HUDEP-2 (cell line): ENCODE measurements around the gene TOP2B.

Experiments used
- DNase-seq, 76 experiments: peaks; one replicate each; lab custom pipeline; 2025; ENCODE audit not compliant: unreplicated experiment in 76 of 76; lab: John Stamatoyannopoulos, UW

Gene TOP2B

DNA sequence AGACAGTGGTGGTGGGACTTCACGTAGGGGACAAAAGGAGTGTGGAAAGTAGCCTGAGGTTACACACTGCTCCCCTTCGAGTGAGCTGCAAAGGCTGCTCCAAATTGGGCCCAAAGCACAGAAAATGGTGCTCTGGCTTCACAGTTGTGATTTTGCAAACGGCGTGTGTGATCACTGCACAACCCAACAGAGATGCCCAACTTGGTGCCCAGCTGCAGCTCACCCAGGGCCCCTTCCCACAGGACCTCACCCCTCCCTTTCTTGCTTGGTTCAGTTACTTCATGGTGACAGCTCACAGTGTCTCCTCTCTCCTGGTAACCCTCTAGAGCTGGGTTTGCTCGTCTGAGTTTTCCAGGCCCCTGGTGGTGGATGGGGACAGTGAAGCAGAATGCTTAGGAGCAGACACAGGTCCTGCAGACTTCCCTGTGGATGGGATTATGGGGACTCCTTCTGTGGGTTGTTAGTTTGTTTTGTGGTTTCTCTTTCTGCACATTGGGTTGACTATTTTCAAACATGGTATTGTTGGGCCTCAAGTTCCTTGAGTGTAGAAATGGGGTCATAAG, 98.3 kb downstream of the TOP2B start:
- DNase-seq, result no peak

DNA sequence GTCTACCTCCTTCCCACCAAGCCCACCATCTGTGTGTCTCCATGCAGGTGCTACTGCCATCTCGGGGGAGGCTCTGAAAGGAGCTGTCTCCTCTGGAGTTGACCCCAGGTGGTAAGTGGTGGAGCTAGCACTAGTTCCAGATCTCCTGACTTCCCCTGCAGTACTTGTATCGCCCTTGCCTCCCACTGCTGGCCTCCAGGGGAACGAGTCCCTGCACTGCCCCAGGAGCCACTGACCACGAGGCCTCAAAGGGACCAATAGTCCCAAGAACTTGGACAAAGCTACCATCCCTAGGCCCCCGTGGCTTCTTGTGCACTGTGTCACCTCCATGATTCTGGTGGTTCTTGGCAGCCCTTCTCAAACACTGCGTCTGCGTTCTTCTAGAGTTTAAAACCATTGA, 98.9 kb downstream of the TOP2B start:
- no peak for DNase-seq

DNA sequence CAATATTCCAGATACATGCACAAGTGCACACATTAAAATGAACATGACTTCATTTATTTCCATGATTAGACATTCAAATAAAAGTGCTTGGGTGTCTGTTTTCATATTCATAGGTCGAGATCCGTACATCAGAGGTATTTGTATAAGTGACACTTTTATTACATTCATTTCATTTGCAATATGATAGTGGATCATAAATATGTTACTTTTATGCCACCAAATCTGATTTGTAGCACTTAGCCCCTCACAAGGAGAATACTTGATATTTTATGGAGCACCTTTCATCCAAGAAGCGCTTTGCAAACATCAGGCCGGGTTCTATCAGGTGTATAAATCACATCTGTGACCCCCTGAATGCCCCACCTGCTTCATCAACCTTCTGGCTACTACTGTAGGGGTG, 100.6 kb downstream of the TOP2B start:
- DNase-seq, result no peak

DNA sequence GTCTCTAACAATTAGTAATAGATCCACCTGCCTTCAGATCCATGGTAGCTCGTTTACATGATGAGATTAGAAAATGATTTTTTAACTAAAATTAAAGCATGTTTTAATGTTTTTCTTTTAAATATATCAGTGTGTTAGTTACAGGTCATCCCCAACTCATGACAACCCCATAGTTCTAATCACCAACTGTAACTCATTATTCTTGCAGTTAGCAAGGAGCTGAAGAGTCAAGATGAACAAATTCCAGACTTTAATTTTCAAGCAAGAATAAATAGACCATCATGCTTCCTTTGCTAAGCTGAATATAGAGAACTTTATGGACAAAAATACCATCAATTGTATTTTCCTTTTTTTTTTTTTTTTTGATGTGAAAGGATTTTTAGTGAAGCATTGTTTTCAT, 101.1 kb downstream of the TOP2B start:
- no peak for DNase-seq

DNA sequence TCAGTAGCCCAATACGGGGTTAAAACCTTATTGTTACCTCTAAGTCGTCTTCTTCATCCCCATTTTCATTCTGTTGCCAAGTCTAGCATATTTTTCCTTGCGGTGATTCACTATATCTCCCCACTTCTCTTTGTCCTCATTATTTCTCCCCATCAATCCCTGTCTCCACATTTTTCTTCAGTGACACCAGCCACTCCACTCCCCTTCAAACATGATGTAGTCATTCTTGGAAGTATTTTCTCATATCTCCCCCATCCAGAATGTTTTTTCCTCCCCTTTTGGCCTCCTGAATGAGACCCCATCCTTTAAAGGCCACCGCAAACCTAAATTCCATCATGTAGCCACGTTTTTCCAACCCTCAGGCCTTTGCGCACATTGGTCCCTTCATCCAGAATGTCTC, 105.9 kb downstream of the TOP2B start:
- DNase-seq, result no peak

DNA sequence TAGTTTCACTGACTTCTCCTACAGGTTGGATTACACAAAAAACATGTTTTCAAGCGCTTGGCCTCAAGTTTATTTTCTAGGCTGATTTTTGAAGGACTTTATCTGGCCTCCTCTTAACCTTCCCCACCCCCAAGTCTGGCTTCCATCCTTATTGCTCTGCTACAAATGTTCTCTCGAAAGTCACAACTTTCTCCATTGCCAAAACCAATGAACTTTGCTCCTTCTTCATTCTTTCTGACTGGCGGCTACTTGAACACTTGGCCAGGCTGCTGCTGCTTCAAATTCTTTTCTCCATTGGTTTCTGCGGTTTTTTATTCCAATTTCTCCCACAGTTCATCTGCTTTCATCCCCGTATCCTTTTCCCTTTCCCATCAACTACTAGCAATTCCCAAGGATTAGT, 106.6 kb downstream of the TOP2B start:
- no peak for DNase-seq

DNA sequence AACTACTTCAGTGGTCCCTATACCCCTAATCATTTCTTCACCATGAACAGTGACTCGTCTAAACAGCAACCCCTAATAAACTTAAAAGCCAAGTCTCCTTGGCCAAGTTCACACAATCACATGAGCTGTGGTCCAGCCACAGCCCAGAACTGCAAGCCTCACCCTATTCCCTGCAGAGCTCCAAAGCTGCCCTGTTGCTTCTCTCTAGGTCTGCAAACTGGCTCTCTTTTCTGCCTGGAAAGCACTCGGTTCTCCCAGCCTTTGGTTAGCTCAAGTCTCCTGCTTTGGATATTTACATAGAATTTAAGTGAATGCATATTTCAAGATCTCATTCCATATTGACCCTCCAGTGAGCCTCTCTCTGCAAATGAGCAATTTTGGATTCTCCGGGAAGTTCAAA, 107.0 kb downstream of the TOP2B start:
- no peak for DNase-seq

DNA sequence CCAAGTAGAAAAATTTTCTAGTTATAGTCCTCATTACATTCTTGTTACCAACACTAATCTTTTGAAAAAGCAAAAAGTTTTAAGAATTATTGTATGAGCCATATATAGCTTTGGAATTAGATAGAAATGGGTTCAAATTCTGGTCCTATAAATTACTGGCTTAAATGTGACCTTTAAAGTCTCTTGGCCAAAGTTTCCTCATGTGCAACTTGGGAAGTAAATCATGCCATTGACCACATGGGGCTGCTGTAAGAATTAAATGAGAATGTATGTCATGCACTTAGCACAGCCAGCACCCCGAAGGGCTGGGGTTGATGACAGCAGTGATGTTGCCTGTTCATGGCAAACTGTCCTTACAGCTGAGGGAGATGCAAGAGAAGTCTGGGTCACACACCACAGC, 108.3 kb downstream of the TOP2B start:
- DNase-seq, result no peak

DNA sequence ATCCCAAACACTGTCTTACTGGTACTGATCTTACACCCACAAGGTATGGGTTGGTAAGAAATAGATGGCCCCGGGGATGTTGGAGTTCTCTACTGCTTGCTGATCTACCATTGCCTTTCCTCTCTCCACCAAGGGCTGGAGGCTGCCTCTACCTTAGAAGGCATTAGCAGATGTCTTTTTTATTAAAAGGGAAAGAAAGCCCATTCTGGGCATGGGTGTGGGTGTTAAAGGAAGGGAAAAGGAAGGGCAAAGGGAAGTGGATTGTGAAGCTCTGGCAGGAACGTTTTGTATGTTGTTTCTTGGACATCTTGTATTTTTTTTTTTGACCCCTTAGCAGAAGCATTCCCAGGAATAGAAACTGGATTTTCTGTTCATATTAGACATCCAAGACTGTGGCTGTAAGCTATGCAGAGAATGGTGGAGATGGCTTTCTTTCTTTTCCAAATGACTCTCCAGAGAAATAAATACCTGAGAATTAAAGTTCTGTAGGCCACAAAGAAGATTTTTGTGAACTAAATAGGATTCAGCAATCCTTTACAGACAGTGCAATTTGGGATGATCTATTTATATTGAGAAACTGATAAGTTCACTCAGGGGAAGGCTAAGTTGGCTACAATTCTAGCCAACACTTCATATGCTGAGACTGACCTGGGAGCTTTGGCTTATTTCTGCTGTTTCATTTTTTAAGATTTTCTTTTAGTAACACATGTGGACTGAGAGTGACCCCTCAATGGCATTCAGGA, 108.8 kb downstream of the TOP2B start:
- no peak for DNase-seq

DNA sequence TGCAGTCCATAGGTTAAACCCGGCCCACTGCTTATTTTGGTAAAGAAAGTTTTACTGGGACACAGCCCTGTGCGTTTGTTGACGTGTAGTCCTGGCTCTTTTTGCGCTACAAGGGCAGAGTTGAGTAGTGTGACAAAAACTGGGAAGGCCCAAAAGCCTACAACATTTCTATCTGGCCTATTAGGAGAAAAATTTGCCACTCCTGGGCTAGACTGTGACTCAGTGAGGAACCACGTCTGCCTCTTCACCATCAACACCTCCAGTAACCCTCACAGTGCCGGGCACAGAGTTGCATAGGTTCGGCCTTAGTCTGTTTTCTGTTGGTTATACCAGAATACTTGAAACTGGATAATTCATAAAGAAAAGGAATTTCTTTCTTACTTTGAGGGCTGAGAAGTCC, 110.3 kb downstream of the TOP2B start:
- DNase-seq, result no peak

DNA sequence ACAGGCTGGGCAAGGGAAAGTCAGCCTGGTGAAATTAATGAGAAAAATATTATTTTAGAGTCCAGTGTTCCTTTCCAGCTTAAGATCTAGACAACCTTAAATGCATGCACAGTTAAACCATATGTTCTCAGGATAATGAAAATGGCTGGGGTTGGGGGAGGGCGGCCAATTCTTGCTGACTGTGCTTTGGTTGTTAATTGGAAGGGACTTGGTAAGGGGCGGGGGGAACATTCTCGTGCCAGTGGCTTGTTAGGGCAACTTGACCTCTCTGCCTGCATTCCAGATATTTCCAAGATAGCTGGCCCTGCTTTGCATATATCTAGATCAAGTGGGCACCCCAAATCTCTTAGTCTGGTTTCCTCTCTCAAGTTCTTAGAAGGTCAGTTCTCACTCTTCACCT, 112.5 kb downstream of the TOP2B start:
- DNase-seq, result no peak

DNA sequence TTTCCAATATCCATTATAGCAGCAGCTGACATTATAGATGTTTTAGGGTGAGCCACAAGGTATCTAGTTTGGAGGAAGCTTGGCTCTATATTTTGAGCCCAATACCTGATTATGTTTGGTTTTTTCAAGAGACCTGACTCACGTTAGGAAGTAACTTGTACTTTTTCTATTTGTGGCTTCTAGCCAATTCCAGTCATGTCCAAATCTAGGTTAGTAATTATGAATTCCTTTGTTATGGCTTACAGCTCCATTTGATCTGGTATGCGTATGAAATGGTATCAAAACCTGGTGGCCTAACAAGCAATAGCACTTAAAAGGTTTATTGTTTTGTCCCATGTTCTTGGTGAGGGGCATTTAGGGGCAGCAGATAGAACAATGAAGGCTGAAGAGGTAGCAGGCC, 115.9 kb downstream of the TOP2B start:
- no peak for DNase-seq

DNA sequence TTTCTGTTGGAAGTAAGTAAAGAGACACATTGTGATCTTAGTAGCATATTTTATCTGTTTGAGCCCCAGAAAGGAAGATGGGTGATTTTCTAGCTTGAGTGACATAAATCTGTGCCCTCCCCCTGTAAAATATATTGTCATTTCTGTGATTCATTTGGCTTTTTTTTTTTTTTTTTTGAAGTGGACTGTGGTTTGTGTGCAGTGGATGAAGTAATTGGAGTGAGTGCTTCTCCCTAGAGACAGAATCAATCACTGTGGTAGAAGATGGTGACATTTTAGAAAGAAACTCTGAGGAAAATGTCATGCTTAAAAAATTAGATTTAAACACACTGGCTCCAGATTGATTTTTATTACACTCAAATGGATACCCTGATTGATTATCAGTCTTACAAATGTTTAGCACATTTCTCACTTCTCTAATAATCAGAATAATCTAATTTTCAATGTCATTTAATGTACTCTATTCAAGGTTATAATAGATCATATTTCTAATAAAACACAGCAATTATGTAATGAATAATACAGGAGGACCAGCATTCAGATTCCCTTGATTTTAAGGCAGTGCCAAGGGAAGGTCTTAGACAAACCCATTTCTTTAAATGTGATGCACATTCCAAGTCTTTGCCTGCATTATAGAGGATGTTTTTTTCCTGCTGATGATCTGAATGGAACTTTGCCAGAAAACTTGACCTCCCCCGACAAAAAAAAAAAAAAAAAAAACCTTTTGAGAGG, 116.6 kb downstream of the TOP2B start:
- DNase-seq, result no peak
